ENCODE measurements around the gene BTBD1. TPM values are rescaled to one million over a fixed set of nuclear protein-coding genes. Genes with fewer than 3 reads are reported as not detected.

The BTBD1 gene
- total and polyA plus RNA-seq, 5 donors = 47.6 to 134 (median 127) TPM

GRCh38 chr15:82970696-82971095 lies 96.4 kb downstream of the BTBD1 start:
- intact Hi-C loops (cut with DNase I) = no loop called here
- Histone ChIP-seq H3K4me3 (ENCODE audit: low read length) (no peak overlapping the region), H3K4me1 (ENCODE audit: control insufficient read depth, insufficient read depth, low read length) (peaks cover 7% of the 10 kb centered on the region), H3K27ac (ENCODE audit: low read length) (no peak overlapping the region), H3K9me3 (ENCODE audit: control insufficient read depth, low read length) (no peaks in the 10 kb centered on the region), H3K27me3 (ENCODE audit: control insufficient read depth, insufficient read depth) (no peaks in the 10 kb centered on the region)
- DNase-seq (no peak), ATAC-seq (no peak)
- WGBS = 40% methylated on average over 1 of the region's 1 CpG

GRCh38 chr15:82970078-82970686 lies 96.9 kb downstream of the BTBD1 start:
- H3K27ac ChIP-seq (ENCODE audit: low read length) = no peak overlapping the region
- intact Hi-C loops (cut with DNase I) = no loop called here
- H3K4me1 ChIP-seq (ENCODE audit: control insufficient read depth, insufficient read depth, low read length) = peaks cover 7% of the 10 kb centered on the region
- ATAC-seq = no peak
- H3K9me3 ChIP-seq (ENCODE audit: control insufficient read depth, low read length) = no peaks in the 10 kb centered on the region
- WGBS = 50% methylated on average over 3 of the region's 3 CpGs
- no peaks in the 10 kb centered on the region for H3K27me3 ChIP-seq (ENCODE audit: control insufficient read depth, insufficient read depth)
- DNase-seq = no peak
- no peak overlapping the region for H3K4me3 ChIP-seq (ENCODE audit: low read length)

- ATAC-seq (no peak), DNase-seq (no peak)
- H3K4me1 ChIP-seq (ENCODE audit: control insufficient read depth, insufficient read depth, low read length) = peaks cover 7% of the 10 kb centered on the region
- intact Hi-C loops (cut with DNase I) = no loop called here
- no peak overlapping the region for H3K4me3 ChIP-seq (ENCODE audit: low read length)
- no peak overlapping the region for H3K27ac ChIP-seq (ENCODE audit: low read length)
- no peaks in the 10 kb centered on the region for H3K27me3 ChIP-seq (ENCODE audit: control insufficient read depth, insufficient read depth)
- 82% methylated on average over 7 of the region's 7 CpGs for WGBS
- H3K9me3 ChIP-seq (ENCODE audit: control insufficient read depth, low read length) = no peaks in the 10 kb centered on the region
Measured at GRCh38 chr15:82969353-82969752, 97.7 kb downstream of the BTBD1 start.

- no peak overlapping the region for H3K27ac ChIP-seq (ENCODE audit: low read length)
- ATAC-seq (no peak), DNase-seq (no peak)
- 80% methylated on average over 4 of the region's 4 CpGs for WGBS
- H3K27me3 ChIP-seq (ENCODE audit: control insufficient read depth, insufficient read depth) = no peaks in the 10 kb centered on the region
- H3K4me3 ChIP-seq (ENCODE audit: low read length) = no peak overlapping the region
- intact Hi-C loops (cut with DNase I) = no loop called here
- H3K4me1 ChIP-seq (ENCODE audit: control insufficient read depth, insufficient read depth, low read length) = peaks cover 7% of the 10 kb centered on the region
- no peaks in the 10 kb centered on the region for H3K9me3 ChIP-seq (ENCODE audit: control insufficient read depth, low read length)
Measured at GRCh38 chr15:82968066-82968465, 99.0 kb downstream of the BTBD1 start.

GRCh38 chr15:82966671-82967071 lies 100.4 kb downstream of the BTBD1 start:
- H3K27ac ChIP-seq (ENCODE audit: low read length) = no peak overlapping the region
- no peaks in the 10 kb centered on the region for H3K27me3 ChIP-seq (ENCODE audit: control insufficient read depth, insufficient read depth)
- peaks cover 7% of the 10 kb centered on the region for H3K4me1 ChIP-seq (ENCODE audit: control insufficient read depth, insufficient read depth, low read length)
- ATAC-seq (no peak), DNase-seq (no peak)
- intact Hi-C loops (cut with DNase I) = no loop called here
- H3K9me3 ChIP-seq (ENCODE audit: control insufficient read depth, low read length) = no peaks in the 10 kb centered on the region
- WGBS = 74% methylated on average over 4 of the region's 4 CpGs
- H3K4me3 ChIP-seq (ENCODE audit: low read length) = no peak overlapping the region

Small RNAs within 50 kb of the gene (microRNA-seq; reads per million reads assigned to microRNA genes)
- 0 reads per million in 2 donors for gene MIR4515

Other genes starting within 250 kb of the BTBD1 start
- gene HOMER2, start 114.5 kb downstream of the BTBD1 start, total RNA-seq = 10 to 100 TPM; 15.0 to 24.4 (median 19.1) TPM
- 12.1 TPM for gene HOMER2, start 114.5 kb downstream of the BTBD1 start, polyA plus RNA-seq
- gene RAMAC, start 81.0 kb downstream of the BTBD1 start, total RNA-seq = 10 to 100 TPM; 13.3 to 15.0 (median 13.6) TPM
- gene RAMAC, start 81.0 kb downstream of the BTBD1 start, polyA plus RNA-seq = 16.4 TPM
- 10 to 100 TPM; 11.0 to 16.0 (median 13.2) TPM for gene C15orf40, start 55.6 kb downstream of the BTBD1 start, total RNA-seq
- 12.7 TPM for gene C15orf40, start 55.6 kb downstream of the BTBD1 start, polyA plus RNA-seq
- 10 to 100 TPM; 14.8 to 20.9 (median 16.7) TPM for gene TM6SF1, start 40.4 kb upstream of the BTBD1 start, total RNA-seq
- 13.8 TPM for gene TM6SF1, start 40.4 kb upstream of the BTBD1 start, polyA plus RNA-seq
- 10 to 100 TPM; 34.1 to 45.2 (median 36.4) TPM for gene HDGFL3, start 140.6 kb upstream of the BTBD1 start, total RNA-seq
- 17.0 TPM for gene HDGFL3, start 140.6 kb upstream of the BTBD1 start, polyA plus RNA-seq
- gene BNC1, start 217.4 kb upstream of the BTBD1 start, total RNA-seq = 1 to 10 TPM in 3 of 4 donors, under 1 TPM in 1; 0.79 to 2.3 (median 1.8) TPM
- gene BNC1, start 217.4 kb upstream of the BTBD1 start, polyA plus RNA-seq = 0.34 TPM